Renal cortical epithelial cell (primary cell): ENCODE measurements around the gene TNFRSF1B. TPM values are rescaled to one million over a fixed set of nuclear protein-coding genes. Genes with fewer than 3 reads are reported as not detected.
"Not testable (repeated sequence)": the region's sequence is repeated elsewhere in the genome, so short reads cannot be mapped to it uniquely, and the experiment has no call there.

Experiments used
- DNase-seq: peaks from one replicate; pipeline ENCODE4 v3.0.0-alpha.2; 2011; ENCODE audit warnings: low read depth
- total RNA-seq: library from RNA; depleted of rRNA; stranded (reverse); fragments of >200 nt; gene quantifications from 2 replicates; pipeline ENCODE4 v1.2.3, GENCODE V29; 2014

Gene TNFRSF1B
- total RNA-seq, 1 donor from 2014 or later = 1.6 TPM

- DNase-seq = no peak
Measured at GRCh38 chr1:12219800-12220199, 53.0 kb downstream of the TNFRSF1B start.

GRCh38 chr1:12220890-12221289 is 54.1 kb downstream of the TNFRSF1B start:
- DNase-seq = no peak

- not testable (repeated sequence) for DNase-seq
Measured at GRCh38 chr1:12222700-12223099, 55.9 kb downstream of the TNFRSF1B start.

GRCh38 chr1:12224092-12224491 is 57.3 kb downstream of the TNFRSF1B start:
- not testable (repeated sequence) for DNase-seq

GRCh38 chr1:12228979-12229378 is 62.2 kb downstream of the TNFRSF1B start:
- DNase-seq = no peak

GRCh38 chr1:12229386-12229834 is 62.6 kb downstream of the TNFRSF1B start:
- DNase-seq = no peak

DNA sequence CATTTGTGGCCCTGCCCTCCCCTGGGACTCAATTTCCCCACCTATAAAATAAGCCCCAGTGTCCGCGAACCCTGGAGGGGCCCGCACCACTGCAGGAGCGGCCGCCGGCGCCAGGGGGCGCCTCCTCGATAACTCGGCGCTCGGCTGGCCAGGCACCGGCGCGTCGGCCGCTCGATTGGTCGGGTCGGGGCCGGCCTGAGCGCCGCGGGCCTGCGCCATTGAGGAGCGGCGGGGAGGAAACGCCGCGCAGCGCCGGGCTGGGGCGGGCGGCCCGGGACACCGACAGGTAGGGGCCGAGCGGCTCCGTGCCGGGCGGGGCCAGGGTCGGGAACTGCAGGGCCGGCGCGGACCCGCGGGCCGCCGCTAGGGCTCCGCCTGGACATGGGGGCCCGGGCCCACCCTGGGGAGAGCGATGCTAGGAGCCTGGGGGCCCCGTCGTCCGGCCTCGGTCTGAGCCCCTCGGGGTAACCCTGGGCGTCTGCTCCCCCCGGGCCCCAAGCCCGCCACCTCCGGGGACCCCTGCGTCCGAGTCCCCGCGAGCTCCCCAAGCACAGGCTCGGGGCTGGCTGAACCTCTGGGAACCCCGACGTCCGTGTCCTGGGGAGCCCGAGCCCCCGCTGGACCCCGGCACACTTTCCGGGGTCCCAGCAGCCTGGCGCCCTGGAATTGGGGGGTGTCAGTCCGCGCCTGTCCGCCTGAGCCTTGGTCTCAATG is 63.2 kb downstream of the TNFRSF1B start, which contains the start of gene VPS13D:
TSS of gene VPS13D (plus strand) at position 196 of the 714 bp plus-strand sequence. CDS start 4,237 bp downstream, outside the sequence.
- DNase-seq = peak; percentile 22

DNA sequence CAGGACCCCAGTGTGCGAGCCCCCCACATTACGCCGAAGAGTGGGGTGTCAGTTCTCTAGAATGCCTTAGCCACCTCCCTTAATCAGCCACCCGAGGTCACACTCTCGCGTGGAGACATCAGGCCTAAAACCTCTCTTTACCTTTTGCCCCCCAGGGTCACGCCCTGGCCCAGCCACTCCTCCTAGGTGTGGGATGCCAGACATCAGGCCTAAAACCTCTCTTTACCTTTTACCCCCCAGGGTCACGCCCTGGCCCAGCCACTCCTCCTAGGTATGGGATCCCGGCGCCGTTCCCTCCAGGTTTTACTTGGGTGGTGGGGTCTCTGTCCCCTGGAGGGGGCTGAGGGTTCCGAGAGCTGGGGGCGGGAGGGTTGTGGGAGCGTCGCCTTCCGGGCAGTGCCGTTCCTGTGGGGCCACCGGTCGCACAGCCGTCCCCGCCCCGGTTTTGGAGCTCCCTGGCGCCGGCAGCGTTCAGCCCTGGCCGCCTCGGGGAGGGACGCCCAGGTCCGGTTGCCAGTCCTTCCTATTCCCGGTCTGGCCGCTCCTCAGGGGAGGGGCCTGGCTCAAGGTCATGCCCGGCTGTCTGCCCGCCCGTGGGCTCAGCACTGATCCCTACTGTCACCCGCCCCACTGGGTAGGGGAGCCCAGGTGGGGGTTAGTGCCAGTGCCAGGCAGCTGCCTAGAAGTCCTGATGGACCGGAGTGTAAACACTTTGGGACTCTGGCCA is 63.9 kb downstream of the TNFRSF1B start:
- no peak for DNase-seq

GRCh38 chr1:12231276-12231595 is 64.4 kb downstream of the TNFRSF1B start:
- peak; percentile 73 for DNase-seq

DNA sequence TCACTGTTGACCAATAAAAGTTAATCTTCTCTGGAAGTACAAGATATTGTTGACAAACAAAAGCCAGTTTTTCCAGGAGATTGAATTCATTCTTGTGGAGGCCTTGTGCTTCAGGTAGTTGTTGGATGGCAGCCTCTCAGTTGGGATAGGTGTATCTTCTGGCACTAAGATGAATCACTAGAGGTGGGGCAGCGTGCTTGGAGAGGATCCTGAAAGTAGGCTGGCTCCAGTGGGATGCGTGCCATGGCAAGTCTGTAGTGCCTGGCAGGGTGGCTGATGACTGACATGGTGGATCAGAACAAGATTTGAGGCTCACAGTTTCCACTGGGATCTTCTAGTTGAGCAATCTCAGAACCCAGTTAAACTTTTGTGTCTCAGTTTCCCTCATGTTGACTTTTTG is 65.4 kb downstream of the TNFRSF1B start:
- no peak for DNase-seq

- DNase-seq = no peak
Measured at GRCh38 chr1:12244078-12244477, 77.3 kb downstream of the TNFRSF1B start.

DNA sequence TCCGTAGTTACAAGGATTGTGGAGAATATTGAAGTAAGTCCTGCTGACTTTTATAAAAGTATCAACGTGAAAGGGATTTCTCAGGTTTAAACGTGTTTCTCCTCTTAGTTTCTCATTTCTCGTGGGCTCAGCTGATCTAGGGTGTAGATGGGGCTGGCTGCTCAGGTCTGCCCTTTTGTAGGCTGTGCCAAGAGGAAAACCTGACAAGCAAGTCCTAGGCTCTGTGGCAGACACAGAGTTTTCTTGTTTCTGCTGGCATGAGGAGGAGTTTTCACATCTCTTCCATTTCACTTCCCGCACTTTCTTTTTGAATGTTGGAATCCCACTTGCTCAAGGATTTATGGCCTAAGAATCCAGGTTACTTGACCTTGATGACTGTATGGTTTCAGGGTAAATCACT is 77.8 kb downstream of the TNFRSF1B start:
- no peak for DNase-seq

GRCh38 chr1:12245116-12245515 is 78.3 kb downstream of the TNFRSF1B start:
- no peak for DNase-seq

DNA sequence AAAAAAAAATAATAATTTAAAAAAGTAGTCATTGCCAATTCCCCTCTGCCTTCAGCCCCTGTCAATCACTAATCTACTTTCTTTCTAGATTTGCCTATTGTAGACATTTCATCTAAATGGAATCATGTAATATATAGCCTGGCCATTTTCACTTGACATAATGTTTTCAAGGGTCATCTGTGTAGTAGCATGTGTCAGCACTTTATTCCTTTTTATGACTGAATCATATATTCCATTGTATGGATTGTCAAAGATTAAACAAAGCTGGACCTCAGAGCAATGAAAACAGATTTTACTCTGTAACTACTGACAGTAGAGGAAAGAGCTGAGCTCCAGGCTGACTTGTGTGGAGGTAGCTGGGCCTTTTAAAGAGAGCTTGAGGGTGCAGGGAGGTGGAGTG is 78.9 kb downstream of the TNFRSF1B start:
- no peak for DNase-seq

GRCh38 chr1:12246584-12246983 is 79.8 kb downstream of the TNFRSF1B start:
- DNase-seq = no peak

DNA sequence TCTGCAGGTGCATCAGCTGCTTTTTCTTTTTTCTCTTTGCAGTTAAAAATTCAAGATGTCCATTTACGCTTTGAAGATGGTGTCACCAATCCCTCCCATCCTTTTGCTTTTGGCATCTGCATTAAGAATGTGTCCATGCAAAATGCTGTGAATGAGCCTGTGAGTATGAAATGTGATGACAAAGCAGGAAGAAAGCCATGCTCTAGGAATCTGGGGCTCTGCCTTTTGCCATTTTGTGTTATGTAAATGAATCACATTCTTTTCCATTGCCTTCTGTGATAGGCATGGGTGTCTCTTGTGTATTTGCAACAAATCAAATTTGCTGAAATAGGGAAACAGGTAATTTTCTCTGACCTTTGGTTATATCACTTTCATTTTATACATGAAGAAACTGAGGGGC is 82.4 kb downstream of the TNFRSF1B start:
- no peak for DNase-seq

DNA sequence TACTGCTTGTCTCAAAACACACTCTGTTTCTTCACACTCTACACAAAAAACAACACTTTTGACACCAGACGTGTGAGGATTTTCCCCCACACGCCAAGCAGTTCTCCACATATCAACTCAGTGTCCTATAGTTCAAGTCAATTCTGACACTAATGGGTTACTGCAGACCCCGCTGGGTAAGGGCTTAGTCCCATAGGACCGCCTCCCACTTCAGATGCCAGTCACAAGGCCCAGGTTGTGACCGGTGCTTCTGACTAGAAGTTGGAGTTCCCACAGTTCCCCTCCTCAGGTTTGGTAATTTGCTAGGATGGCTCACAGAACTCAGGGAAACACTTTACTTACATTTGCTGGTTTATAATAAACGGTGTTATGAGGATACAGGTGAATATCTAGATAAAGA is 83.0 kb downstream of the TNFRSF1B start:
- DNase-seq = no peak

- no peak for DNase-seq
Measured at GRCh38 chr1:12251442-12251841, 84.7 kb downstream of the TNFRSF1B start.

DNA sequence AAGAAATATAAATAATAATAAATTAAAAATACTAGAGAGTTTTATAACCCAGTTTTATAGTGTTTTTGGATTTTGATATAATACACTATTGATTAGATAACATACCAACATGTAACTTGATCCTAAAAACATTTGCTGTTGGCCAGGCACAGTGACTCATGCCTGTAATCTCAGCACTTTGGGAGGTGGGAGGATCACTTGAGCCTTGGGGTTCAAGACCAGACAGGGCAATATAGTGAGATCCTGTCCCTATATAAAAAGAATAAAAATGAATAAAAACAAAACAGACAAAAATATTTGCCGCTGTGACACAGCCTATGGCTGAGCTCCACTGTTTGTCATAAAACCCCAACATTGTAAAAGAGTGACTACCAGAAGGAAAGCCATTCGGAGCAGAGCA is 89.1 kb downstream of the TNFRSF1B start:
- DNase-seq = no peak

- DNase-seq = no peak
Measured at GRCh38 chr1:12258272-12258671, 91.5 kb downstream of the TNFRSF1B start.
